Endothelial cell of umbilical vein (primary cell): ENCODE data around the gene TMEM266. TPM values are rescaled to one million over a fixed set of nuclear protein-coding genes. Genes with fewer than 3 reads are reported as not detected.

Experiments used
- BruUV-seq: library from RNA; stranded (reverse); fragments of 400-500 nt; replicated peaks from 2 replicates; lab custom pipeline; 2021; lab: Mats Ljungman, UMichigan
- CTCF ChIA-PET: fragments of 300-600, 350-600 bp; sonication (Branson Sonifier 250); formaldehyde crosslinking; loops from one replicate; lab custom pipeline; 2021; ENCODE audit warnings: antibody characterized with exemption, inconsistent platforms; lab: Charles Lee
- POLR2A ChIA-PET: fragments of 300-600, 350-600 bp; sonication (Branson Sonifier 250); formaldehyde crosslinking; loops from one replicate; lab custom pipeline; 2021; ENCODE audit warnings: antibody characterized with exemption, inconsistent platforms; lab: Charles Lee
- DNase-seq: peaks from one replicate; pipeline ENCODE4 v3.0.0-alpha.2; 2011; ENCODE audit warnings: low read depth, low spot score
- FAIRE-seq: peaks from 2 replicates; lab custom pipeline; 2011; peaks lifted over from hg19 to GRCh38; lab: Jason Lieb, UNC
- H2AFZ ChIP-seq: 2 replicates; pipeline ENCODE4 v1.6.0; 2012; ENCODE audit warnings: low read depth, low read length, control low read depth, inconsistent platforms
- H3K27ac ChIP-seq: 2 replicates; pipeline ENCODE4 v1.5.1; 2011; ENCODE audit warnings: low read depth, mild to moderate bottlenecking, control low read depth, low read length, moderate library complexity; ENCODE audit not compliant: insufficient read depth
- H3K27me3 ChIP-seq, 2 experiments: 2 replicates each; pipeline versions ENCODE4 v1.6.0 to v1.6.1; 2011; ENCODE audit warnings: low read length in 2 of 2, mixed read lengths in 1 of 2; ENCODE audit not compliant: control insufficient read depth in 2 of 2, insufficient read depth in 2 of 2
- H3K36me3 ChIP-seq, 2 experiments: 2 replicates in 1 of 2; 3 replicates in 1 of 2; pipeline ENCODE4 v1.5.1; 2011; ENCODE audit warnings: low read length in 2 of 2, mild to moderate bottlenecking in 1 of 2, moderate library complexity in 1 of 2; ENCODE audit not compliant: control insufficient read depth in 2 of 2, insufficient read depth in 2 of 2; ENCODE audit errors: extremely low read depth in 1 of 2
- H3K4me1 ChIP-seq: 3 replicates; pipeline ENCODE4 v1.5.1; 2011; ENCODE audit warnings: mild to moderate bottlenecking, low read length; ENCODE audit not compliant: control insufficient read depth, insufficient read depth; ENCODE audit errors: extremely low read depth
- H3K4me2 ChIP-seq: 2 replicates; pipeline ENCODE4 v1.6.1; 2011; ENCODE audit warnings: low read length, control low read depth, mixed read lengths; ENCODE audit not compliant: insufficient read depth
- H3K4me3 ChIP-seq, 3 experiments: fragments of 200-600 bp in 1 of 3; sonication (generic), shearing (Covaris generic) in 1 of 3; replicated peaks in 1 of 3; 2 replicates each; pipeline ENCODE4 v1.5.1; 2011 to 2016; ENCODE audit warnings: control low read depth in 3 of 3, low read length in 3 of 3, mild to moderate bottlenecking in 2 of 3, inconsistent platforms in 1 of 3, low read depth in 1 of 3, moderate library complexity in 1 of 3; ENCODE audit not compliant: insufficient read depth in 1 of 3
- H3K79me2 ChIP-seq: 2 replicates; pipeline ENCODE4 v1.6.0; 2012; ENCODE audit warnings: low read length, inconsistent platforms; ENCODE audit not compliant: control insufficient read depth, insufficient read depth
- H3K9ac ChIP-seq: replicated peaks from 2 replicates; pipeline ENCODE3; 2011; ENCODE audit warnings: low read length, control low read depth; ENCODE audit not compliant: insufficient read depth; ENCODE audit errors: extremely low read depth
- H3K9me1 ChIP-seq: replicated peaks from 3 replicates; pipeline ENCODE4 v1.6.0; 2011; ENCODE audit warnings: mild to moderate bottlenecking, low read length; ENCODE audit not compliant: control insufficient read depth, insufficient read depth; ENCODE audit errors: extremely low read depth
- H3K9me3 ChIP-seq: replicated peaks from 2 replicates; pipeline ENCODE4 v1.5.1; 2012; ENCODE audit warnings: low read length, inconsistent platforms; ENCODE audit not compliant: control insufficient read depth, insufficient read depth
- H4K20me1 ChIP-seq: replicated peaks from 2 replicates; pipeline ENCODE3; 2011; ENCODE audit warnings: mild to moderate bottlenecking, low read length; ENCODE audit not compliant: control insufficient read depth, insufficient read depth; ENCODE audit errors: extremely low read depth
- CTCF ChIP-seq, 2 donors: IDR thresholded peaks; 1 replicate in 1 of 2; 2 replicates in 1 of 2; pipeline ENCODE4 v1.5.1; 2011; ENCODE audit warnings: low read length in 2 of 2, mild to moderate bottlenecking in 2 of 2, moderate library complexity in 2 of 2, control low read depth in 1 of 2, inconsistent platforms in 1 of 2, low read depth in 1 of 2; ENCODE audit not compliant: insufficient read depth in 1 of 2; ENCODE audit errors: extremely low read depth in 1 of 2
- EZH2 ChIP-seq: IDR thresholded peaks from 2 replicates; pipeline ENCODE4 v1.6.1; 2012; ENCODE audit warnings: borderline replicate concordance, low read depth, mild to moderate bottlenecking, moderate library complexity, low read length, inconsistent platforms; ENCODE audit not compliant: severe bottlenecking
- FOS ChIP-seq: IDR thresholded peaks from 2 replicates; pipeline ENCODE4 v1.6.1; 2011; ENCODE audit warnings: mild to moderate bottlenecking, low read length, moderate library complexity, borderline replicate concordance; ENCODE audit not compliant: insufficient read depth
- GATA2 ChIP-seq: IDR thresholded peaks from 2 replicates; pipeline ENCODE4 v1.7.0; 2011; ENCODE audit warnings: low read depth, mild to moderate bottlenecking, moderate library complexity, mixed read lengths, low read length; ENCODE audit not compliant: insufficient read length, insufficient read depth
- JUN ChIP-seq: IDR thresholded peaks from 2 replicates; pipeline ENCODE4 v1.6.1; 2011; ENCODE audit warnings: borderline replicate concordance, low read depth; ENCODE audit not compliant: insufficient read length, insufficient read depth
- MAX ChIP-seq: IDR thresholded peaks from 2 replicates; pipeline ENCODE4 v1.6.1; 2011; ENCODE audit not compliant: insufficient read depth, insufficient read length
- MYC ChIP-seq: IDR thresholded peaks from one replicate; pipeline ENCODE4 v1.6.1; 2011; ENCODE audit warnings: mild to moderate bottlenecking, low read depth, low read length
- POLR2A ChIP-seq: IDR thresholded peaks from 2 replicates; pipeline ENCODE4 v1.6.1; 2012; ENCODE audit warnings: low read depth, mild to moderate bottlenecking, control low read depth, low read length
- POLR2AphosphoS5 ChIP-seq: IDR thresholded peaks from 2 replicates; pipeline ENCODE4 v1.6.1; 2012; ENCODE audit warnings: low read depth, mild to moderate bottlenecking, control low read depth, low read length, moderate library complexity; ENCODE audit not compliant: insufficient read depth
- dilution Hi-C: fragments of 300-500 bp; cut with MboI; formaldehyde crosslinking; loops from one replicate; pipeline ENCODE4 v1.15.0; 2019; ENCODE audit warnings: low sequenced_read_pairs; ENCODE audit not compliant: extremely low pct_ligation_motif_present
- intact Hi-C: fragments of 100-400 bp; cut with micrococcal nuclease; formaldehyde crosslinking; loops from one replicate; pipeline ENCODE4 v1.10.0; 2022
- polyA plus RNA-seq, 4 experiments: library from polyadenylated mRNA; depleted of rRNA in 3 of 4; stranded (reverse) in 3 of 4; unstranded in 1 of 4; fragments of >200 nt; gene quantifications; 2 replicates each; pipeline versions ENCODE4 v1.2.1 to v1.2.3, GENCODE V29; 2011 to 2012; ENCODE audit warnings: missing spikeins in 1 of 4
- total RNA-seq: library from RNA; stranded (reverse); gene quantifications from 2 replicates; pipeline ENCODE4 v1.2.3, GENCODE V29; 2021

Gene TMEM266
- total and polyA plus RNA-seq, 2 donors (not counting 3 experiments of a cell fraction or from before 2014, with no cell fraction given) = not detected

- ChIA-PET POLR2A (interaction anchor here (0.7 kb wide), 1 partner anchor 8 kb away, joined by 3 read pairs; no protein-coding TSS in a partner anchor), CTCF (interaction anchor here (1.9 to 2.2 kb wide), 2 partner anchors 9 to 14 kb away, joined by 5 to 13 read pairs; no protein-coding TSS in a partner anchor)
- dilution Hi-C loops (no loop called here), intact Hi-C loops (no loop called here)
- no TSS peak for BruUV-seq
- H3K4me1 ChIP-seq = no peaks in the 10 kb centered on the region
- TF ChIP-seq CTCF (IDR thresholded peaks at IDR 0.05; ENCODE audit: extremely low read depth in 1 of 2, insufficient read depth in 1 of 2, low read depth in 1 of 2, low read length in 2 of 2) = no peak
- no peak for TF ChIP-seq GATA2
- no peak for TF ChIP-seq POLR2A
- TF ChIP-seq POLR2AphosphoS5 = no peak
- TF ChIP-seq FOS = no peak
- TF ChIP-seq MYC = no peak
- no peak for TF ChIP-seq JUN
- no peak for TF ChIP-seq MAX
- no peak for TF ChIP-seq EZH2
- no peaks in the 10 kb centered on the region for H3K9me3 ChIP-seq
- FAIRE-seq (no peak), DNase-seq (no peak)
- no peak overlapping the region for H3K9ac ChIP-seq
- no peaks in the 10 kb centered on the region for H3K9me1 ChIP-seq
- H3K4me3 ChIP-seq = no peak overlapping the region
- no peaks in the 10 kb centered on the region for H3K27me3 ChIP-seq
- no peak overlapping the region for H3K4me2 ChIP-seq
- no peaks in the 10 kb centered on the region for H3K36me3 ChIP-seq
- no peaks in the 10 kb centered on the region for H4K20me1 ChIP-seq
- H3K79me2 ChIP-seq = no peaks in the 10 kb centered on the region
- H2AFZ ChIP-seq = no peak overlapping the region
- H3K27ac ChIP-seq = no peak overlapping the region
Measured at GRCh38 chr15:76204916-76205460, 145.2 kb downstream of the TMEM266 start.
